Caki2 (cell line): ENCODE results near the gene IL1RN. TPM values are rescaled to one million over a fixed set of nuclear protein-coding genes. Genes with fewer than 3 reads are reported as not detected.
"Not testable (repeated sequence)": the region's sequence is repeated elsewhere in the genome, so short reads cannot be mapped to it uniquely, and the experiment has no call there.

ENCODE experiments used
- DNase-seq: peaks from one replicate; pipeline ENCODE4 v3.0.0-alpha.2; 2015; ENCODE audit warnings: low read depth
- in situ Hi-C: cut with HindIII; loops from 2 replicates; pipeline ENCODE4 v1.10.0; 2016; ENCODE audit warnings: low sequenced_read_pairs, low pct_unique_long_range_greater_than_20kb, mixed read lengths
- total RNA-seq: library from RNA; depleted of rRNA; stranded (reverse); fragments of >200 nt; shearing (Covaris generic); gene quantifications from 2 replicates; pipeline ENCODE4 v1.2.3, GENCODE V29; 2014; ENCODE audit warnings: low replicate concordance; rRNA removed

IL1RN gene
- total RNA-seq: 0.78 and 2.6 TPM in 2 replicates

- DNase-seq: no peak
- in situ Hi-C loops: loop anchor here (25.0 kb wide), 1 partner anchor 260 kb away; no protein-coding TSS in a partner anchor
These were observed at the start of gene IL1RN for GRCh38 chr2:113126845-113127645. TSS of gene IL1RN (plus strand) at chr2:113127598. CDS start at chr2:113127625, 27 bp downstream.

- DNase-seq: peak; percentile 95
- in situ Hi-C loops: no loop called here
These were observed 49.5 kb upstream of the IL1RN start for GRCh38 chr2:113077921-113078320.

GRCh38 chr2:113078350-113078839, 49.0 kb upstream of the IL1RN start:
- in situ Hi-C loops: no loop called here
- DNase-seq: peak; percentile 99

GRCh38 chr2:113079131-113079530, 48.3 kb upstream of the IL1RN start:
- DNase-seq: peak; percentile 81
- in situ Hi-C loops: no loop called here

- in situ Hi-C loops: no loop called here
- DNase-seq: peak; percentile 56
These were observed 47.3 kb upstream of the IL1RN start for GRCh38 chr2:113080134-113080533.

GRCh38 chr2:113081488-113082210, 45.7 kb upstream of the IL1RN start:
- in situ Hi-C loops: no loop called here
- no peak for DNase-seq

GRCh38 chr2:113083296-113083695, 44.1 kb upstream of the IL1RN start:
- no peak for DNase-seq
- in situ Hi-C loops: no loop called here

GRCh38 chr2:113084249-113085000, 43.0 kb upstream of the IL1RN start:
- no peak for DNase-seq
- in situ Hi-C loops: no loop called here

GRCh38 chr2:113085542-113085941, 41.9 kb upstream of the IL1RN start:
- in situ Hi-C loops: no loop called here
- no peak for DNase-seq

- DNase-seq: no peak
- in situ Hi-C loops: no loop called here
These were observed 39.0 kb upstream of the IL1RN start for GRCh38 chr2:113088213-113088992.

GRCh38 chr2:113089916-113090315, 37.5 kb upstream of the IL1RN start:
- DNase-seq: no peak
- in situ Hi-C loops: no loop called here

GRCh38 chr2:113091231-113091896, 36.0 kb upstream of the IL1RN start:
- no peak for DNase-seq
- in situ Hi-C loops: no loop called here

- in situ Hi-C loops: no loop called here
- no peak for DNase-seq
These were observed 34.4 kb upstream of the IL1RN start for GRCh38 chr2:113092864-113093612.

GRCh38 chr2:113093613-113093977, 33.8 kb upstream of the IL1RN start:
- DNase-seq: no peak
- in situ Hi-C loops: no loop called here

- DNase-seq, in situ Hi-C loops: not testable (repeated sequence)
These were observed 31.1 kb upstream of the IL1RN start for GRCh38 chr2:113096306-113096705.

GRCh38 chr2:113096842-113097618, 30.4 kb upstream of the IL1RN start:
- DNase-seq, in situ Hi-C loops: not testable (repeated sequence)
